GM12864 (cell line): Measurements from ENCODE around the gene KLF9.

Experiments used
- DNase-seq: peaks from one replicate; pipeline ENCODE4 v3.0.0-alpha.2; 2011; ENCODE audit warnings: low read depth
- H3K4me3 ChIP-seq: 2 replicates; pipeline ENCODE4 v1.5.1; 2011; ENCODE audit warnings: mild to moderate bottlenecking, low read depth, low read length, control low read depth
- CTCF ChIP-seq: IDR thresholded peaks from 2 replicates; pipeline ENCODE4 v1.5.1; 2011; ENCODE audit warnings: low read depth, mild to moderate bottlenecking, moderate library complexity, low read length, control low read depth, inconsistent platforms; ENCODE audit errors: missing control alignments

Gene KLF9

GRCh38 chr9:70389621-70390266, 24.7 kb downstream of the KLF9 start:
- TF ChIP-seq CTCF: no peak
- no peak for DNase-seq
- no peak overlapping the region for H3K4me3 ChIP-seq

GRCh38 chr9:70389188-70389587, 25.3 kb downstream of the KLF9 start:
- no peak for DNase-seq
- no peak for TF ChIP-seq CTCF
- no peak overlapping the region for H3K4me3 ChIP-seq

GRCh38 chr9:70387663-70388062, 26.8 kb downstream of the KLF9 start:
- no peak for DNase-seq
- no peak overlapping the region for H3K4me3 ChIP-seq
- no peak for TF ChIP-seq CTCF

- no peak for TF ChIP-seq CTCF
- DNase-seq: no peak
- no peak overlapping the region for H3K4me3 ChIP-seq
Measured at GRCh38 chr9:70385426-70385825, 29.0 kb downstream of the KLF9 start.

- no peak for DNase-seq
- no peak for TF ChIP-seq CTCF
- no peak overlapping the region for H3K4me3 ChIP-seq
Measured at GRCh38 chr9:70382709-70383605, 31.5 kb downstream of the KLF9 start.

GRCh38 chr9:70382046-70382708, 32.3 kb downstream of the KLF9 start:
- no peak overlapping the region for H3K4me3 ChIP-seq
- TF ChIP-seq CTCF: no peak
- DNase-seq: no peak
